Measurements from ENCODE around the gene AGER.
A peak's percentile ranks its signal among the peaks of the same experiment; 100 is the strongest.

The AGER gene

DNA sequence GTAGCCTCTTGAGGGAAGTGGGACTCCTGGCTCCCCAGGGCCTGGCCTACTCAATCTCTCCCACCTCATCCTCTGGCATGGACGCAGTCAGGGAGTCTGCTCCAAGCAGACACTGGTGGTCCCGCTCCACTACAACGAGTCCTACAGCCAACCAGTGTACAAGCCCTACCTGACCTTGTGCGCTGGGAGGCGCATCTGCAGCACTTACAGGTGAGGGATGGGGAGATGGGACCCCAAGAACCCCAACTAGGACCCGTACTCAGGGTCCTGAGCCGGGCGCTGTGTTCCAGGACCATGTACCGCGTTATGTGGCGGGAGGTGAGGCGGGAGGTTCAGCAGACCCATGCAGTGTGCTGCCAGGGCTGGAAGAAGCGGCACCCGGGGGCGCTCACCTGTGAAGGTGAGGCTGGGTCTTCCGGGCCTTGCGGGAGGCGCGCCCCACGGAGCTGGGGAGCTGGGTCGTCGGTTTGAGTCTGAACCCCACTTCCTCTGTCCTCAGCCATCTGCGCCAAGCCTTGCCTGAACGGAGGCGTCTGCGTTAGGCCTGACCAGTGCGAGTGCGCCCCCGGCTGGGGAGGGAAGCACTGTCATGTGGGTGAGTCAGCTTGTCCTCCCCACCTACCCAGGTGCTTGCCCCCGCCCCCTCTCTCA is 17.5 kb downstream of the AGER start:
- TF ChIP-seq ZNF610 (tag by site-specific recombination; IDR thresholded peaks at IDR 0.05; ENCODE audit: borderline replicate concordance) (no peak), ZNF521 (tag by site-specific recombination; IDR thresholded peaks at IDR 0.05) (no peak), EGR2 (tag by site-specific recombination; IDR thresholded peaks at IDR 0.05; ENCODE audit: low read depth) (peak; percentile 23; the same call in 1 of the 2 replicates)
- Histone ChIP-seq H3K4me3 (ENCODE audit: low read depth, low read length) (no peak overlapping the region), H3K27ac (ENCODE audit: extremely low read depth, low read depth, low read length) (no peak overlapping the region), H3K36me3 (ENCODE audit: control insufficient read depth in 2 of 2, insufficient read depth in 1 of 2, low read length in 2 of 2) (peaks cover 19 to 81% of the 10 kb centered on the region in 2 experiments; a peak in 2 of 3 replicates), H3K4me1 (ENCODE audit: control insufficient read depth, insufficient read depth, low read length) (no peaks in the 10 kb centered on the region), H3K9me3 (ENCODE audit: control insufficient read depth, insufficient read depth, low read depth, low read length) (no peaks in the 10 kb centered on the region)
- ChIA-PET POLR2A (interaction anchor here (0.6 to 1.4 kb wide), 5 partner anchors 16 to 38 kb away, joined by 3 to 6 read pairs (median 4); partner anchors contain the start of genes ATF6B, FKBPL and PBX2), CTCF (interaction anchor here (1.4 to 2.6 kb wide), 3 partner anchors 29 to 49 kb away, joined by 3 to 19 read pairs (median 16); no protein-coding TSS in a partner anchor)

DNA sequence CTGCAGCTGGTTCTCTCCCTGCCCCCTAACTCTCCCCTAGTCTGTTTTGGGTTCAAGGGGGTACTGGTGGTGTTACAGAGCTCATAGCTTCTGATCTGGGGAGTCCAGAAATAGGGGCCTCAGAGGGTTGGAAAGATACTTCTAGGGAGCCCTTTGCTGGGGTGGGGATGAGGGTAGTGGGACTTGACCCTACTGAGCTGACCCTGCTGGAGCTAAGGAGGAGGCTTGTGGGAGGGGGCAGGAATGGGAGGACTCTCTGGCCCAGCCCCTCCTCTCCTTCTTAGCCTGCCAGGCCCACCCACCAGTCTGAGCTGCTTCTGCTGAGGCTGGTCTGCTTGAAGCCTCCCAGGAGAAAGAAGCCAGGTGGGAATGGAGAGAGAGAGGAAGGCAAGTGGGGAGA is 19.8 kb downstream of the AGER start, which contains the start of gene EGFL8:
EGFL8 (plus strand) TSS at position 301 of the 400 bp plus-strand sequence. CDS start 1,571 bp downstream, outside the sequence.
- TF ChIP-seq ZNF843 (tag by site-specific recombination; IDR thresholded peaks at IDR 0.05) = no peak
- ChIA-PET CTCF (interaction anchor here (0.8 to 2.6 kb wide), 6 partner anchors 9 to 615 kb away, joined by 3 to 16 read pairs (median 3); partner anchors contain the start of gene PRRT1), POLR2A (interaction anchor here (1.4 to 1.5 kb wide), 2 partner anchors 13 to 36 kb away, joined by 3 to 8 read pairs; partner anchors contain the start of gene ATF6B)
- Histone ChIP-seq H3K4me3 (ENCODE audit: low read depth, low read length) (no peak within 1 kb of the TSS), H3K36me3 (ENCODE audit: control insufficient read depth in 2 of 2, insufficient read depth in 1 of 2, low read length in 2 of 2) (peaks cover 9 to 61% of the 10 kb centered on the region in 2 experiments; a peak in 2 of 3 replicates), H3K9me3 (ENCODE audit: control insufficient read depth, insufficient read depth, low read depth, low read length) (no peaks in the 10 kb centered on the region), H3K27ac (ENCODE audit: extremely low read depth, low read depth, low read length) (no peak within 1 kb of the TSS), H3K4me1 (ENCODE audit: control insufficient read depth, insufficient read depth, low read length) (no peaks in the 10 kb centered on the region)

DNA sequence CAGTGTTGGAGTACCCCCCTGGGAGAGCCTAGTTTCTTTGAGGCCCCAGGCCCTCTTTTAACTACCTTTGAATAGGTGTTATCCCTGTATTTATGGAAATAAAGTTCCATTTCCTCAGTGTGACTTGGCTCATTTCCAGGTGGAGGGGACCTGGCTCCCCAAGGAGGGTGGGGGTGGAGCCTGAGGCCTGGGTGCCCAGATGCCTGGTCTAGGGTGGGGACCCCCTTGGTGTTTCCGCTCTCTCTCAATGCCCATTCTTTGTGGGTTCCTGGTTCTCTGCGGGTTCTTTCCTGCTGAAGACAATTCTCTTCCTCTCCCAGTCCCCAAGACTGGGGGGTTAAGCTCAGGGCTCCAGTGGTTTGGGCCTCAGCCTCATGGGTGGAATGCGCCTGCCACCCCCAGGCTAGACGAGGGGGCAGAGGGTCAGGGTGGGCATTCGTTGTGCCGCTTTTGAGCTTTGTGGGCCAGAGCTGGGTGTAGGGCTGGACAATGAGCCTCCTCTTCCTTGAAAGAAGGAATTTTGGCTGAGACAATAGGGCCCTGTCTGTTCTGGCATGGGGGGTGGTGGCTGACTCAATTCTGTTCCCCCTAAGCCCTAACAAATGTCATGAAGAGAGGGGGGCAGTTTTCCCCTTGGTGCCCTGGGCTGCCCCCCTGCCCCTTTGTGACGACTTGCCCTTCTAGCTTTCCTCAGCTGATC is 20.3 kb downstream of the AGER start:
- Histone ChIP-seq H3K4me1 (ENCODE audit: control insufficient read depth, insufficient read depth, low read length) (no peaks in the 10 kb centered on the region), H3K4me3 (ENCODE audit: low read depth, low read length) (no peak overlapping the region), H3K27ac (ENCODE audit: extremely low read depth, low read depth, low read length) (no peak overlapping the region), H3K9me3 (ENCODE audit: control insufficient read depth, insufficient read depth, low read depth, low read length) (no peaks in the 10 kb centered on the region), H3K36me3 (ENCODE audit: control insufficient read depth in 2 of 2, insufficient read depth in 1 of 2, low read length in 2 of 2) (peaks cover 9 to 59% of the 10 kb centered on the region in 2 experiments; a peak in 2 of 3 replicates)
- ChIA-PET CTCF (interaction anchor here (1.1 to 2.6 kb wide), 5 partner anchors 9 to 211 kb away, joined by 3 to 16 read pairs (median 3); partner anchors contain the start of gene PRRT1), POLR2A (interaction anchor here (1.4 to 1.5 kb wide), 2 partner anchors 13 to 36 kb away, joined by 3 to 8 read pairs; partner anchors contain the start of gene ATF6B)
- no peak for TF ChIP-seq ZNF391 (tag by site-specific recombination; IDR thresholded peaks at IDR 0.05; ENCODE audit: borderline replicate concordance, low read depth)

- TF ChIP-seq ZNF169 (tag by site-specific recombination; IDR thresholded peaks at IDR 0.05) = no peak
- TF ChIP-seq ZNF529 (tag by site-specific recombination; IDR thresholded peaks at IDR 0.05; ENCODE audit: insufficient replicate concordance) = peak; percentile 100
- H3K36me3 ChIP-seq (ENCODE audit: control insufficient read depth in 2 of 2, insufficient read depth in 1 of 2, low read length in 2 of 2) = peaks cover 29 to 54% of the 10 kb centered on the region in 2 experiments
- H3K27ac ChIP-seq (ENCODE audit: extremely low read depth, low read depth, low read length) = no peak overlapping the region
- no peak overlapping the region for H3K4me3 ChIP-seq (ENCODE audit: low read depth, low read length)
- H3K9me3 ChIP-seq (ENCODE audit: control insufficient read depth, insufficient read depth, low read depth, low read length) = no peaks in the 10 kb centered on the region
- POLR2A ChIA-PET = interaction anchor here (1.1 to 1.4 kb wide), 3 partner anchors 30 to 82 kb away, joined by 3 to 5 read pairs (median 4); partner anchors contain the start of gene ATF6B
- no peaks in the 10 kb centered on the region for H3K4me1 ChIP-seq (ENCODE audit: control insufficient read depth, insufficient read depth, low read length)
- CTCF ChIA-PET = interaction anchor here (0.6 to 1.4 kb wide), 4 partner anchors 25 to 39 kb away, joined by 3 to 5 read pairs (median 3); no protein-coding TSS in a partner anchor
Observed at GRCh38 chr6:32158052-32158451, 26.0 kb downstream of the AGER start.

DNA sequence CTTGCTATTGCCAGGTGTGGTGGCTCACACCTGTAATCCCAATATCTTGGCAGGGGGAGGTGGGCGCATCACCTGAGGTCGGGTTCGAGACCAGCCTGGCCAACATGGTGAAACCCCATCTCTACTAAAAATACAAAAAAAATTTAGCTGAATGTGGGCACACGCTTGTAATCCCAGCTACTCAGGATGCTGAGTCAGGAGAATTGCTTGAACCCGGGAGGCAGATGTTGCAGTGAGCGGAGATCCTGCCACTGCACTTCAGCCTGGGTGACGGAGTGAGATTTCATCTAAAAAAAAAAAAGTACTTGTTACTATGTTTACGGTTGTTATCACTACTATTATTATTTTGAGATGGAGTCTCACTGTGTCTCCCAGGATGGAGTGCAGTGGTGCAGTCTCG is 27.2 kb downstream of the AGER start:
- no peak overlapping the region for H3K27ac ChIP-seq (ENCODE audit: extremely low read depth, low read depth, low read length)
- no peaks in the 10 kb centered on the region for H3K9me3 ChIP-seq (ENCODE audit: control insufficient read depth, insufficient read depth, low read depth, low read length)
- peaks cover 28 to 43% of the 10 kb centered on the region in 2 experiments for H3K36me3 ChIP-seq (ENCODE audit: control insufficient read depth in 2 of 2, insufficient read depth in 1 of 2, low read length in 2 of 2)
- peaks cover 7% of the 10 kb centered on the region; the same call in 1 of the 2 replicates for H3K4me1 ChIP-seq (ENCODE audit: control insufficient read depth, insufficient read depth, low read length)
- ChIA-PET POLR2A (no interaction called here), CTCF (interaction anchor here (1.8 kb wide), 1 partner anchor 39 kb away, joined by 6 read pairs; no protein-coding TSS in a partner anchor)
- no peak overlapping the region for H3K4me3 ChIP-seq (ENCODE audit: low read depth, low read length)
- TF ChIP-seq ZNF548 (tag by site-specific recombination; IDR thresholded peaks at IDR 0.05) = no peak
- no peak for TF ChIP-seq ZNF426 (tag by site-specific recombination; IDR thresholded peaks at IDR 0.05)
- TF ChIP-seq ZNF404 (tag by site-specific recombination; IDR thresholded peaks at IDR 0.05) = no peak
- no peak for TF ChIP-seq ZNF146 (tag by site-specific recombination; IDR thresholded peaks at IDR 0.05)
- TF ChIP-seq ZNF266 (tag by site-specific recombination; IDR thresholded peaks at IDR 0.05; ENCODE audit: low read depth) = no peak
- no peak for TF ChIP-seq ZNF223 (tag by site-specific recombination; IDR thresholded peaks at IDR 0.05)
- TF ChIP-seq ZFP37 (tag by site-specific recombination; IDR thresholded peaks at IDR 0.05) = no peak
- TF ChIP-seq, protein P1, sequence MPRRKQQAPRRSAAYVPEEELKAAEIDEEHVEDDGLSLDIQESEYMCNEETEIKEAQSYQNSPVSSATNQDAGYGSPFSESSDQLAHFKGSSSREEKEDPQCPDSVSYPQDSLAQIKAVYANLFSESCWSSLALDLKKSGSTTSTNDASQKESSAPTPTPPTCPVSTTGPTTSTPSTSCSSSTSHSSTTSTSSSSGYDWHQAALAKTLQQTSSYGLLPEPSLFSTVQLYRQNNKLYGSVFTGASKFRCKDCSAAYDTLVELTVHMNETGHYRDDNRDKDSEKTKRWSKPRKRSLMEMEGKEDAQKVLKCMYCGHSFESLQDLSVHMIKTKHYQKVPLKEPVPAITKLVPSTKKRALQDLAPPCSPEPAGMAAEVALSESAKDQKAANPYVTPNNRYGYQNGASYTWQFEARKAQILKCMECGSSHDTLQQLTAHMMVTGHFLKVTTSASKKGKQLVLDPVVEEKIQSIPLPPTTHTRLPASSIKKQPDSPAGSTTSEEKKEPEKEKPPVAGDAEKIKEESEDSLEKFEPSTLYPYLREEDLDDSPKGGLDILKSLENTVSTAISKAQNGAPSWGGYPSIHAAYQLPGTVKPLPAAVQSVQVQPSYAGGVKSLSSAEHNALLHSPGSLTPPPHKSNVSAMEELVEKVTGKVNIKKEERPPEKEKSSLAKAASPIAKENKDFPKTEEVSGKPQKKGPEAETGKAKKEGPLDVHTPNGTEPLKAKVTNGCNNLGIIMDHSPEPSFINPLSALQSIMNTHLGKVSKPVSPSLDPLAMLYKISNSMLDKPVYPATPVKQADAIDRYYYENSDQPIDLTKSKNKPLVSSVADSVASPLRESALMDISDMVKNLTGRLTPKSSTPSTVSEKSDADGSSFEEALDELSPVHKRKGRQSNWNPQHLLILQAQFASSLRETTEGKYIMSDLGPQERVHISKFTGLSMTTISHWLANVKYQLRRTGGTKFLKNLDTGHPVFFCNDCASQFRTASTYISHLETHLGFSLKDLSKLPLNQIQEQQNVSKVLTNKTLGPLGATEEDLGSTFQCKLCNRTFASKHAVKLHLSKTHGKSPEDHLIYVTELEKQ (tag by site-specific recombination; IDR thresholded peaks at IDR 0.05; ENCODE audit: borderline replicate concordance) = no peak
- TF ChIP-seq, protein P2, sequence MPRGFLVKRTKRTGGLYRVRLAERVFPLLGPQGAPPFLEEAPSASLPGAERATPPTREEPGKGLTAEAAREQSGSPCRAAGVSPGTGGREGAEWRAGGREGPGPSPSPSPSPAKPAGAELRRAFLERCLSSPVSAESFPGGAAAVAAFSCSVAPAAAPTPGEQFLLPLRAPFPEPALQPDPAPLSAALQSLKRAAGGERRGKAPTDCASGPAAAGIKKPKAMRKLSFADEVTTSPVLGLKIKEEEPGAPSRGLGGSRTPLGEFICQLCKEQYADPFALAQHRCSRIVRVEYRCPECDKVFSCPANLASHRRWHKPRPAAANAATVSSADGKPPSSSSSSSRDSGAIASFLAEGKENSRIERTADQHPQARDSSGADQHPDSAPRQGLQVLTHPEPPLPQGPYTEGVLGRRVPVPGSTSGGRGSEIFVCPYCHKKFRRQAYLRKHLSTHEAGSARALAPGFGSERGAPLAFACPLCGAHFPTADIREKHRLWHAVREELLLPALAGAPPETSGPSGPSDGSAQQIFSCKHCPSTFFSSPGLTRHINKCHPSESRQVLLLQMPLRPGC (tag by site-specific recombination; IDR thresholded peaks at IDR 0.05) = no peak
